CD14-positive monocyte (primary cell): ENCODE results near the gene CD44. TPM values are rescaled to one million over a fixed set of nuclear protein-coding genes. Genes with fewer than 3 reads are reported as not detected.
A peak's percentile ranks its signal among the peaks of the same experiment; 100 is the strongest.

ENCODE experiments used
- DNase-seq, 3 donors: peaks; one replicate each; pipeline ENCODE4 v3.0.0-alpha.2; 2011 to 2022
- H2AFZ ChIP-seq: 2 replicates; pipeline ENCODE4 v1.6.0; 2012; ENCODE audit warnings: mild to moderate bottlenecking, low read depth, low read length, inconsistent platforms; ENCODE audit not compliant: insufficient read depth, poor library complexity, severe bottlenecking
- H3K27ac ChIP-seq, 2 donors: 1 replicate in 1 of 2; 2 replicates in 1 of 2; pipeline ENCODE4 v1.5.1; 2012 to 2013; ENCODE audit warnings: low read length in 2 of 2, control low read depth in 1 of 2, inconsistent platforms in 1 of 2, low read depth in 1 of 2, mild to moderate bottlenecking in 1 of 2
- H3K27me3 ChIP-seq, 2 donors: one replicate each; pipeline versions ENCODE4 v1.6.0 to v1.6.1; 2011 to 2013; ENCODE audit warnings: low read length in 2 of 2; ENCODE audit not compliant: control insufficient read depth in 2 of 2, insufficient read depth in 2 of 2
- H3K36me3 ChIP-seq, 2 donors: replicated peaks in 1 of 2; 1 replicate in 1 of 2; 2 replicates in 1 of 2; pipeline versions ENCODE4 v1.5.1 to v1.6.1; 2012 to 2013; ENCODE audit warnings: low read length in 2 of 2, control low read depth in 1 of 2, inconsistent platforms in 1 of 2, mild to moderate bottlenecking in 1 of 2; ENCODE audit not compliant: insufficient read depth in 2 of 2, control insufficient read depth in 1 of 2
- H3K4me1 ChIP-seq, 2 donors: 1 replicate in 1 of 2; 2 replicates in 1 of 2; pipeline versions ENCODE4 v1.5.1 to v1.6.1; 2012 to 2013; ENCODE audit warnings: low read length in 2 of 2, control low read depth in 1 of 2, inconsistent platforms in 1 of 2, mild to moderate bottlenecking in 1 of 2, moderate library complexity in 1 of 2; ENCODE audit not compliant: insufficient read depth in 2 of 2, control insufficient read depth in 1 of 2
- H3K4me2 ChIP-seq: replicated peaks from 2 replicates; pipeline ENCODE3; 2012; ENCODE audit warnings: low read length, moderate library complexity, mild to moderate bottlenecking; ENCODE audit not compliant: poor library complexity, severe bottlenecking; ENCODE audit errors: extremely low read depth
- H3K4me3 ChIP-seq, 3 experiments: fragments of 200-600 bp in 1 of 3; sonication (generic) in 1 of 3; replicated peaks in 1 of 3; 1 replicate in 2 of 3; 2 replicates in 1 of 3; pipeline ENCODE4 v1.5.1; 2011 to 2013; ENCODE audit warnings: low read length in 3 of 3, mild to moderate bottlenecking in 3 of 3, control low read depth in 2 of 3, low read depth in 2 of 3, inconsistent platforms in 1 of 3, moderate library complexity in 1 of 3
- H3K79me2 ChIP-seq: 2 replicates; pipeline ENCODE4 v1.6.0; 2012; ENCODE audit warnings: mild to moderate bottlenecking, control low read depth, inconsistent platforms, low read length, moderate library complexity; ENCODE audit not compliant: insufficient read depth
- H3K9ac ChIP-seq: 2 replicates; pipeline ENCODE4 v1.6.0; 2017; ENCODE audit warnings: low read length, mild to moderate bottlenecking; ENCODE audit not compliant: insufficient read depth, poor library complexity, severe bottlenecking
- H3K9me3 ChIP-seq, 2 donors: replicated peaks in 1 of 2; 1 replicate in 1 of 2; 2 replicates in 1 of 2; pipeline versions ENCODE4 v1.5.1 to v1.6.1; 2012 to 2013; ENCODE audit warnings: low read length in 2 of 2, control low read depth in 1 of 2; ENCODE audit not compliant: control insufficient read depth in 1 of 2, insufficient read depth in 1 of 2
- H4K20me1 ChIP-seq: 2 replicates; pipeline ENCODE4 v1.6.0; 2012; ENCODE audit warnings: mild to moderate bottlenecking, low read length, control low read depth, moderate library complexity; ENCODE audit not compliant: insufficient read depth
- H3K27ac Mint-ChIP-seq, 7 donors: one replicate each; pipeline ENCODE4 v1.8.0; 2020; ENCODE audit warnings: mild to moderate bottlenecking in 7 of 7, mixed read lengths in 7 of 7, moderate library complexity in 6 of 7, inconsistent platforms in 2 of 7
- H3K27me3 Mint-ChIP-seq, 3 donors: one replicate each; pipeline ENCODE4 v1.8.0; 2021 to 2022; ENCODE audit warnings: low read depth in 3 of 3, mild to moderate bottlenecking in 3 of 3, mixed read lengths in 3 of 3, moderate library complexity in 3 of 3, inconsistent platforms in 1 of 3
- H3K36me3 Mint-ChIP-seq, 2 donors: one replicate each; pipeline ENCODE4 v1.8.0; 2020; ENCODE audit warnings: mixed read lengths in 2 of 2, inconsistent platforms in 1 of 2, mild to moderate bottlenecking in 1 of 2
- H3K4me1 Mint-ChIP-seq: one replicate; pipeline ENCODE4 v1.8.0; 2020; ENCODE audit warnings: mild to moderate bottlenecking, mixed read lengths
- H3K4me3 Mint-ChIP-seq, 2 donors: one replicate each; pipeline ENCODE4 v1.8.0; 2020; ENCODE audit warnings: mild to moderate bottlenecking in 2 of 2, mixed read lengths in 2 of 2, moderate library complexity in 1 of 2
- H3K9me3 Mint-ChIP-seq, 7 donors: one replicate each; pipeline ENCODE4 v1.8.0; 2020 to 2022; ENCODE audit warnings: mixed read lengths in 7 of 7, mild to moderate bottlenecking in 6 of 7, moderate library complexity in 6 of 7, inconsistent platforms in 2 of 7
- WGBS: methylation state at CpG from one replicate; pipeline ENCODE4 v1.1.5; 2013; ENCODE audit warnings: missing lambda C conversion rate; ENCODE audit not compliant: insufficient coverage; 5-methylcytosine and 5-hydroxymethylcytosine counted together
- intact Hi-C, 2 donors: fragments of 100-400 bp; cut with micrococcal nuclease; formaldehyde crosslinking; loops; one replicate each; pipeline versions ENCODE4 v1.15.0 to v1.15.1; 2023
- polyA plus RNA-seq, 3 donors: library from polyadenylated mRNA; depleted of rRNA in 1 of 3; unstranded in 2 of 3; stranded (reverse) in 1 of 3; fragments of 300-500 nt in 2 of 3; fragments of >200 nt in 1 of 3; fragmentation: Illumina TruSeq in 2 of 3; gene quantifications; 1 replicate in 2 of 3; 2 replicates in 1 of 3; pipeline ENCODE4 v1.2.3, GENCODE V29; 2012 to 2021
- TF ChIP-seq, protein P1 (sequence below): fragments of 200-600 bp; IDR thresholded peaks from one replicate; pipeline ENCODE4 v1.8.0; 2022; ENCODE audit warnings: antibody characterized with exemption, mild to moderate bottlenecking

CD44 gene
- polyA plus RNA-seq, 3 donors, result 415 to 866 (median 531) TPM

DNA sequence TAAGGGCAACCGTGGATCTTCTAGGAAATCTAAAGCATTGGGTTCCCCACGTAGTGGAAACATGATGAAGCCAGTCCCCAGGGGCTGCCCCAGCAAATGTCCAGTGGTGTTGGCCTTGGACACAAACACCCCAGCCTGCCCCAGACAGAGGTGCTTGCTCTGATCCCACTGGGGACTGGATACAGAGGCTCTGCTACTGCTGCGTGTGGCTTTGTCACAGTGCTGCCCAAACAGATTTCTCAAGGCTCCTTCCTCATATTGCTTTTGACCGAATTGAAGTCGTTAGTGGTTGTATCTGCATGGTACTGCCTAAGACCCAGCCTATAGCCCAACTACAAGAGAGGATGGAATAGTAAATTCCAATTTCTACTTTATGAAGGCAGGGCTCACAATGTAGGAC, 40.1 kb upstream of the CD44 start:
- Mint-ChIP-seq H3K4me1 (peaks cover 16% of the 10 kb centered on the region), H3K27ac (no peak overlapping the region), H3K4me3 (no peak overlapping the region), H3K36me3 (no peaks in the 10 kb centered on the region), H3K9me3 (peaks cover 0 to 2% (median 0%) of the 10 kb centered on the region in 7 donors), H3K27me3 (no peaks in the 10 kb centered on the region)
- no peak overlapping the region for H3K4me3 ChIP-seq
- no peaks in the 10 kb centered on the region for H3K27me3 ChIP-seq
- TF ChIP-seq, protein P1, sequence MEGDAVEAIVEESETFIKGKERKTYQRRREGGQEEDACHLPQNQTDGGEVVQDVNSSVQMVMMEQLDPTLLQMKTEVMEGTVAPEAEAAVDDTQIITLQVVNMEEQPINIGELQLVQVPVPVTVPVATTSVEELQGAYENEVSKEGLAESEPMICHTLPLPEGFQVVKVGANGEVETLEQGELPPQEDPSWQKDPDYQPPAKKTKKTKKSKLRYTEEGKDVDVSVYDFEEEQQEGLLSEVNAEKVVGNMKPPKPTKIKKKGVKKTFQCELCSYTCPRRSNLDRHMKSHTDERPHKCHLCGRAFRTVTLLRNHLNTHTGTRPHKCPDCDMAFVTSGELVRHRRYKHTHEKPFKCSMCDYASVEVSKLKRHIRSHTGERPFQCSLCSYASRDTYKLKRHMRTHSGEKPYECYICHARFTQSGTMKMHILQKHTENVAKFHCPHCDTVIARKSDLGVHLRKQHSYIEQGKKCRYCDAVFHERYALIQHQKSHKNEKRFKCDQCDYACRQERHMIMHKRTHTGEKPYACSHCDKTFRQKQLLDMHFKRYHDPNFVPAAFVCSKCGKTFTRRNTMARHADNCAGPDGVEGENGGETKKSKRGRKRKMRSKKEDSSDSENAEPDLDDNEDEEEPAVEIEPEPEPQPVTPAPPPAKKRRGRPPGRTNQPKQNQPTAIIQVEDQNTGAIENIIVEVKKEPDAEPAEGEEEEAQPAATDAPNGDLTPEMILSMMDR, result no peak
- H3K79me2 ChIP-seq, result no peaks in the 10 kb centered on the region
- peak in 2 of 3 donors; percentile 22 to 38 for DNase-seq
- H3K27ac ChIP-seq, result no peak overlapping the region
- H3K9ac ChIP-seq, result no peak overlapping the region
- no peaks in the 10 kb centered on the region for H3K36me3 ChIP-seq
- H3K4me2 ChIP-seq, result no peak overlapping the region
- H3K9me3 ChIP-seq, result no peaks in the 10 kb centered on the region
- H2AFZ ChIP-seq, result no peak overlapping the region
- intact Hi-C loops, result no loop called here
- WGBS, result 88% methylated on average over 2 of the region's 5 CpGs
- H4K20me1 ChIP-seq, result no peaks in the 10 kb centered on the region
- peaks cover 0 to 6% of the 10 kb centered on the region in 2 donors for H3K4me1 ChIP-seq

DNA sequence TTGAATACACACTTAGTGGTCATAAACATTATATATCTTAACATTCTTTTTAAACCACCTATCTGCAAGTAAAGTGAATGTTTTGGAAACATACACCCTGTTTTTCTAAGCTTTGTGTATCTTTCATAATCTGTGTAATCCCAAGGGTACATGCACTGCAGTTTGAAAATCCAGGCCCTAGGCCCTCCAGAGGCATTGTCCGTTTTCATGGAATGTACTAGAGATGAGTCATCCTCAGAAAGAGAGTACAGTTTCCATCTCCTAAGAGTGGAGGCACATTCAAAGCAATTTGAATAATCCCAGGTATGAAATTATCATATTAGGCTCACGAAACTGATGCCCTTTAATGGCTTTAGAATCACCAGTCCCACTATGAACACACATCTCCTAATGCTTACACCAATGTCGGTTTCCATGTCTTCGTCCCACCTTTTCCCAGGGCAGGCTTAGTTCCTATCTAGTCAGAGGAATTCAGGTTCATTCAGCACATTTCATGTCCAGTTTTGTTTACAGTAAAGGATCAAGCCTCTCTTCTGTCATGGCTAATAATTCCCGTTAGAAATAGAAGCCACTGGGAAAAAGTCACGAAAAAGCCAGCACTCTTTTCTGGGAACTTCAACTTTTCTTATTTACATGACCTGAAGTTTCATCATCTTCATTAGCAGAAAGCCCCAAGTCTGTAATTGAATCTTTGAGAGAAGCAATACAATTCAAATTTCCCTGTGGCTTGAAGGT, 39.5 kb upstream of the CD44 start:
- Histone ChIP-seq H3K27me3 (no peaks in the 10 kb centered on the region), H3K4me2 (no peak overlapping the region), H4K20me1 (no peaks in the 10 kb centered on the region), H2AFZ (no peak overlapping the region), H3K9me3 (no peaks in the 10 kb centered on the region), H3K36me3 (no peaks in the 10 kb centered on the region), H3K4me3 (no peak overlapping the region), H3K4me1 (peaks cover 0 to 6% of the 10 kb centered on the region in 2 donors), H3K79me2 (no peaks in the 10 kb centered on the region), H3K9ac (no peak overlapping the region), H3K27ac (no peak overlapping the region)
- Mint-ChIP-seq H3K4me1 (peaks cover 14% of the 10 kb centered on the region), H3K36me3 (no peaks in the 10 kb centered on the region), H3K9me3 (peaks cover 0 to 2% (median 0%) of the 10 kb centered on the region in 7 donors), H3K27ac (no peak overlapping the region), H3K4me3 (no peak overlapping the region), H3K27me3 (no peaks in the 10 kb centered on the region)
- no peak for DNase-seq
- 93% methylated on average over 4 of the region's 6 CpGs for WGBS
- TF ChIP-seq, protein P1, result no peak
- intact Hi-C loops, result no loop called here
